Activated naive CD4-positive, alpha-beta T cell treated with Interleukin-2 at 50 U/mL for 16 hours (primary cell): ENCODE results near the gene TTI1.
"Not testable (repeated sequence)": the region's sequence is repeated elsewhere in the genome, so short reads cannot be mapped to it uniquely, and the experiment has no call there.

Experiments
- DNase-seq: peaks from one replicate; pipeline ENCODE4 v3.0.0-alpha.2; 2020

Gene TTI1

DNA sequence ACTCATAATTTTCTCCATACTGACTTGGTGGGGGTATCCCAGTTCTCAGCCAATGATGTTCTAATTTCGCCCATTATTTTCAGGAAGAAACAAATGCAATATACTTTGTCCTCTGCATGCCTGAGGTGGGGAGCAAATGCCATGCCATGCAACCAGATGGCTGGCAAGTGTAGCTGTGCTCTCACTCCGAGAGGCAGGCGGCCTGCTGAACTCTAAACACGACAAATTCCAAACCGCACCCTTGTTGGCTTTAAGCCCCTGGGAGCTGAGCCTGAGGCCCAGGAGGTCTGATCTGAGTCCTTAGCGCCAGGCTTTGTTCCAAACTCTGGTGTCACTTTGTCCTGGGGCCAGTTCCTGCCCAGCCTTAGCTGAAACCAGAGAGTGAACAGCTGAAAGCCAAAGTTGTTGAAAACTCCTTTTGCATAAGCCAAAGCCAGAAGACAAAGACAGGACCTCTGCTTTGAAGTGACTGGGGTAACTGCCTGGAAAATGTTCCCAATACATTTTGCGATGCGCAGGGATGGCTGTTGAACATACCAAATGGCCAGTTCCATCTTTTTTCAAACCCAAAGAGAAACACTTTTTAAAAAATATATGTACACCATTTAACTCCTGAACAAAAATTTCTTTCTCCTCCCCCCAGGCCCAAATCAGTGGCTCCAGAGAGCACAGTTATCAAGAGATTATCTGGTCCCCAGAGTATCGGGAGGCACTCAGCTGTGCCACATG is 46.2 kb downstream of the TTI1 start:
- DNase-seq, result no peak

DNA sequence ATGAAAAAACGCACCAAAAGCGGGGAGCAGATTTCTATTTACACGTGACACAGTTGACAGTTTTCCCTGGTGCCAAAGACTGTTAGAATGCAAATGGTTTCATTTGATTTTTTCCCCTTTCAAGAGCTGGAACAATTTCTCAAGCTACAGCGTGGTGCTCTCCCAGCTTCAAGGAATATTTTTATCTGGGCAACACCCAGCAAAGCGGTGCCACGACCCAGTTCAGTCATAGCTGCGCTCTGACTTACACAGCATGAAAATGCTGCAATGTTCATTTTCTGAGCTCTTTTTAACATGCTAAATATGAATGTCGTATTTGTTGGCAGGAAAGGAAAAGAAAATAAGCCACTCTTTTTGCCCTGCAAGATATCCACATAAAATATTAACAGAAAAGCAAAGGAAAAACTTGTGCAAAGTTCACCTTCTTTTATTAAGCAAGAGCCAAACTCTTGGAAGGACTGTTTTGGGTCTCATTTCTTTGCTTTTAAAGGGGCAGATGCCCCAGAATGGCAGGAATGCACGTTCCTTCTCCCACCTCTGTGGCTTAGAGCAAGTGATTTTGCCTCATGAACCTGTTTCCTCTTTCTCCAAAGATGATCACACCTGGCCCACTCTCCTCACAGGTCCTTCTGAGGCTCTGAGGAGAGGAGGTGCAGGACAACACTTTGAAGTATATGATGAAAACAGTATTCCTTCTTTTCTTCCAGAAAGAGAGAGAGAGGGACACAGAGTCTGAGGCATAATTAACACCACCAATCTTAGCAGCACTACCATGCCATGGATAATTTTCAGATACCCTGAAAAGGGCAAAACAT is 47.0 kb downstream of the TTI1 start:
- no peak for DNase-seq

DNA sequence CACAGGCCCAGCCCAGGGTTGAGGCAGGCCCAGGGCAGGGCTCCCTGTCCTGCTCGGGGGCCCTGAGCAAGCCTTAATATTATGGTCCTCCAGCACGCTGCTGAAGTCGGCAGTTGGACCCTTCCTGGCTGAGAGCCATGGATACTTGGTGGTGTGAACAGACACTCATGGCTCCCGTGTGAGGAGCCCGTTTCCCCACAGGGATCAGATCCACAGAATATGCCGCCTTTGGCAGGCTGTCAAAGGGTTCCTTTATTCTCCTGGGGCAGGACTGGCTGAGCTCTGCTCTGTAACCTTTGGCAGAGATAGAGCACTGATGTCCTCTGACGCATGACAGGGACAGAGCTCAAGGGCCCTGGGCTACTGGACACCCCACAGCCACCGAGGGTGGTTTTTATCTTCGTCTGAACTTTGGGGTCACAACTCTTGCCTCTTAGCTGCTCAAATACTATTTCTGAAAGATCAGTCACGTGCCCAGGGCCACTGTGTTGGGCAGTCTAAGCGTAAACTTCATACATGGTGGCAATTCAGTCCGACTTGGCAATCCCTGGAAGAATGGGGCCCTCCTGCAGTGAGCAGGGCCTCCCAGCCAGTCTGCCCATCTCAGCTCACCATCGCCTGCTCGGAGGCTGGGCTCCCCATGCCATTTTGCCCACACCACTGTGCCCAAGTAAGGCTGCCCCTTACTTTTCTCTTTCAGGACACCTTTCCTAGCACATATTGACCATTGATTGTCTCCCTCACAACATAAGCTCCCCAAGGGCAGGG is 49.1 kb downstream of the TTI1 start:
- no peak for DNase-seq

DNA sequence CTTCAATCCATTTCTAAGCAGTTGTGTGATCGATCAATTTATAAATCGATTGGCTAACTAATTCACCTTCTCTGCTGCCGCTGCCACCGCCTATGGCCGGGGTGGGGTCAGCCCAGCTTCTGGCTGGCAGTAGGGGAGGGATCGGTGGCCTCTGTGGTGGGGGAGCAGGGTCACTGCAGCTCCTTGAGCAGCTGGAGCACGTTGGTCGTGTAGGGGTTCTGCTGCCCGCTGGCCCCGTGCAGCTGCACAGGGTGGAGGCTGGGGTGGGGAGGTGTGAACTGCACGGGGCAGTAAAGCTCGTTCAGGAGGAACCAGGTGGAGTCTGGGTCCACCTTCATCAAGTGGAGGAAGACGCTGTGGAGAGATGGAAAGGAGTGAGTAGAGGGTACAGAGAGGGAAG is 50.0 kb downstream of the TTI1 start:
- DNase-seq, result no peak

DNA sequence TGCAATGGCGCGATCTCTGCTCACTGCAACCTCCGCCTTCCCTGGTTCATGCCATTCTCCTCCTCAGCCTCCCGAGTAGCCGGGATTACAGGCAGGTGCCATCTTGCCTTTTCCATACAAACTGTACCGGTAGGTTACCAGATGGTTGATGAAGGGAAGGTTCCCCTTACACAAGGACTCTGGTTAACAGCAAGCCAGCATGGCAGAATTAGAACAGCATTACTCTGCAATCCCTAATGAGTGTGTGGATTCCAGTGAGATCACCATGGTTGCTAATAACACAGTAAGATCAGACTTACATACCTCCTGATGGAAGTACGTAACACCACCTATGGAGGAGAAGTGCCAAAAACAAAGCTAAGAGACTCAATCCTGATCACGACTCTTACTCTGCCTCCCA is 51.7 kb downstream of the TTI1 start:
- no peak for DNase-seq

DNA sequence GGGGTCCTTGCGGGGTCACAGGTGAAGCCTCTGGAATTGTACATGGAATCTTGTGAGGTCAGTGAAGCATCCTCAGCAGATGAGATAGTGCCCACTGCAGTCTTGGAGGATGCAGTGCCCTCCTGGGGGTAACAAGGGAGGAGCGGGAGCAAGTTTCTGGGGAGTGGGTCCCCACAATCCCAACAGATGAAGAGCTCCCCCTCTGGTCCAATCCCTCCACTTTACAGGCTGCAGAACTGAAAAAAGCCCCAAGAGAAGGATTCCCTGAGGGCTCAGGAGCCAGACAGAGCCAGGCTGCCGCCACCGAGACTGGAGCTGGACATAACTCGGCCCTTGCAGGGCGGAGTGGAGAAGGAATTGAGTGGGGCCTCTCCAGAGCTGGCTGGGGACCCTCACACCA is 52.4 kb downstream of the TTI1 start:
- DNase-seq, result no peak

DNA sequence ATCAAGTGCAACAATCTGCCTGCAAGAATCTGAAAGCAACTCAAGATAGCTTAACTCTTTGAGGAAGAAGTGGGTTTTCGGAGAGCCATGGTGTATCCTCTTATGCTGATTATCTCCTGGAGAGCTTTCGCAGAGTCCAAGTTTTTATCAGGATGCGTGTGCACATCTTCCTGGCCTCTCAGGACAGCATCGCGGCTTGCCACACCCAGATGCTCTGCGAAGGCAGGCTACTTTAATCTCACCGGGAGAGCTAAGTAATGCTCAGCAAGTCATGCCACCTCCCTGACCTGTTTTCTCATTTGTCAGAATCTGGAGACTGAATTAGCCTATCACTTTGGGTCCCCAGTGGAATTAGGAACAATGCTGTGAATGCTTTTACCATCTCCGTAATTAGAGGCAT is 52.9 kb downstream of the TTI1 start:
- no peak for DNase-seq

DNA sequence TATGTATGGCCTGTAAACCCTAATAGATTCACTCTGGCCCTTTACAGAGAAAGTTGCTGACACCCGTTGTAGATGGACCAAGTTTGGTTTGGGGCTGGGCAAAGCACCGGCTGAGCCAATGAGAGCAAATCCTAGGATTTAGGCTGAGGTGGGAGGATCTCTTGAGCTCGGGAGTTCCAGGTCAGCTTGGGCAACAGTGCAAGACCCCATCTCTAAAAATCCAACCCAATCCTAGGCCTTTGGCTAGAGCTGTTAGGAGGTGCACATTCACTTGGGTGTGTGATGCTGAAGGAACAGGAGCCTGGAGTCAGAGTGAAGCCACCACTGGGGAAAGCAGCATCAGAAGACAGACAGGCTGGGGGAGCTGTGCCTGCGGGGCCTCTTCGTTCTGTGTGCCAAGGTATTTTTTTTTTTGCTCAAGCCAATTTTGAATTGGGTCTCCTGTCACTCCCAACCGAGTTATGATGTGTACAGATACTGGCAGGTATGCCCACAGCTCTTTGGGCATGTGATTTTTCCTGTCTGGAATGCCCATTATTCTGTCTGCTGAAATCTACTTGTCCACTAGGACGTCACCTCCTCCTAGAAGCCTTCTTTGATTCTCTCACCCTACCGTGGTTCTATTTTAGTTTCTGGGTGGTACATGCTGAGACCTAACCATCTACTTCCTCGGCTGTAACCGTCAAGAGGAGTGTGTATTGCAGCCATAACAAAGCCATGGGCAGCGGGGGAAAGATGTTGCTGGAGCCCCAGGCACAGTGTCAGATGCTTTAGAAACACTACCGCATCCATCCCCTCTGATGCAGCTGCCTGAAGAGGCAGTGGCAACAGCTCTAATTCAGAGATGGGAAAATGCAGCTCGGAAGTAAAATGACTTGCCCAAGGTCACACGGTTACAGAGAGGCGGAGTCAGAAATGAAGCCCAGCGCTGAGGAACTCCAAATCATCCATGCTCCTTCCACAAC is 54.0 kb downstream of the TTI1 start:
- DNase-seq, result no peak

DNA sequence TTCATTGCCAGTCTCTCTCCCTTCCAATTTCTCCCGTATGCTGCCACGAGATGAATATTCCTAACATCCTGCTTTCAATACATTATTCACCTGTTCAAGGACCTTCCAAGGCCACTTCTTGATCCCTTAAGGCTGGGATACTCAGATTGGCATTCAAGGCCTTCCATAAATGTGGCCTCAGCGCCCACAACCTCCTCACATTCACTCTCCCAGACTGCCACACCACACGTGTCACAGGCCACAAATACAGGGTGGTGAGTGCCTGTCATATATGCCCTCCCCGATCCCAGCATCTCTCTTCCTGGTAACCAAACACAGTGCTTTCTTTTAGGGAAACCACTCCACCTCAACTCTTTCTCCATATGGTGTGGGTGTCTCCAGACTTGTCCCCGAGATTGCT is 55.5 kb downstream of the TTI1 start:
- DNase-seq, result no peak

DNA sequence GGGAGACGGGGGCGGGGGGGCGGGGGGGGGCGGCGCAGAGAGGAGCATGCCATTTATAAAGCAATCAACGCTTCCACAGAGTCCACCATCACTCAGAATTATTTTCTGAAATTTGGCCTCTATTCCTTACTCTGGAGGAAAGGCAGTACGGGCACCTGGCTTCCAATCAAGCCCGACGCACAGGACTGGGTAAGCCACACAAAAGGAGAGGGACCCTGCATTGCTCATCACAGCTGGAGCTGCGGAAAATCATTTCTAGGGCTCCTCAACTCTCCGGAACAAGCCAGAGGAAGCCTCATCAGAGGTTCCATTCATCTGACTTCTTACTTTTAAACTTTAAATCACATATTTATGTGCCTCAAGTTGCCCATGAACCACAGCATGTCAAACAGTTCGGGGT is 55.9 kb downstream of the TTI1 start:
- DNase-seq, result no peak

DNA sequence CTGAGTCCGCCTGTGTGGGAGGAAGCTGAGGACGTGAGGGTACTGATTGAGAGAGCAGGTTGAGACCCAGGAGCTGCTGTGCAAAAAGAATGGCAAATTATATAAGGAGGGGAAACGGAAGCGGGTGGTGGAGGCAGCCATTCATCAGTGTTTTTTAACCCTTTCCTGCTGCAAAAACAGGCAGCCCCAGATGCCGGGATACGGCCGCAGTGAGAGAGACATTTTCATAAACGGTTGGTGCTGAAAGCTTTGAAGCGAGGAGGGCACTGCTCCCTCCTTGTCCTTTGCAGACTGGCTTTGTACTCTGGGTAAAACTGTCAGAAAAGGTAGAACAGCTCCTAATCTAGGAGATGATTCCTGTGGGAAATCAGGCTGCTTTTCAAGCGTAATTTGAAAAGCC is 56.4 kb downstream of the TTI1 start:
- no peak for DNase-seq

DNA sequence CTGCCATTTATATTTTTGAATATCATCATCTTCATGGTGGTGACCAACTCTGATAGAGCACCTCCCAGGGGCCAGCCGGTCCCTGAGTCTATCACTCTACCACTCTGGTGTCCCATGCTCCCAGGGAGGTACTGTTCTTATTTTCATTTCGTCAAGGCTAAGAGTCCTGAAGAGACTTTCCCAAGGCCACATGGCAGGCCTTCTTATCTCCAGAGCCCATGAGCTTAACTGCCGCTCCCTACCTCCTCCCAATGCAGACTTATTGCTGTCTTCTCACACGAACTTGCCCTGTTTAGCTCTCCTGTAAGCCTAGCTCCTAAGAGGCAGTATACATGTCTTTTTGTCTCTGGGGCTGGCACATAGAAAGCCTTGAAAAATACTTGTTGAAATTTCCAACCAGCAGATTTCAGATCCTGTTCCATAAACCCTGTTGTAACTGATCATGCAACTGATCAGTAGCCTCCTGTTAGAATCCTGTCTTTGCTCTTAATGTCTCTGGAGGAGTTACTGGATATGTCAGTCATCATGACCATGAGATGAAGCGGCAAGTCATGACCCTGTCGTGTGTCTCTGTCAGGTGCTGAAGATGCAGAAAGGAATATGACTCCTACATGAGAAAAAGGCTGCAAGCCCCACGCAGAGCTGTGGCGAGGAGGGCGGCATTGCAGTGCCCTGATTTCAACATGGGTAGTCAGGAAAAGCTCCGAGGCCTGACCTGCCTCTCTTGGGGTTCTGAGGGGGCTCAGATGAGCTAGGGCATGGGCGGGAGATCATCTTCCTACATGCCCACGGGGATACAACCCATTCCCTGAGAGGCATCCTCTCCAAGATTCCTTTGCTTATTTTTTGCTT is 60.0 kb downstream of the TTI1 start:
- no peak for DNase-seq

DNA sequence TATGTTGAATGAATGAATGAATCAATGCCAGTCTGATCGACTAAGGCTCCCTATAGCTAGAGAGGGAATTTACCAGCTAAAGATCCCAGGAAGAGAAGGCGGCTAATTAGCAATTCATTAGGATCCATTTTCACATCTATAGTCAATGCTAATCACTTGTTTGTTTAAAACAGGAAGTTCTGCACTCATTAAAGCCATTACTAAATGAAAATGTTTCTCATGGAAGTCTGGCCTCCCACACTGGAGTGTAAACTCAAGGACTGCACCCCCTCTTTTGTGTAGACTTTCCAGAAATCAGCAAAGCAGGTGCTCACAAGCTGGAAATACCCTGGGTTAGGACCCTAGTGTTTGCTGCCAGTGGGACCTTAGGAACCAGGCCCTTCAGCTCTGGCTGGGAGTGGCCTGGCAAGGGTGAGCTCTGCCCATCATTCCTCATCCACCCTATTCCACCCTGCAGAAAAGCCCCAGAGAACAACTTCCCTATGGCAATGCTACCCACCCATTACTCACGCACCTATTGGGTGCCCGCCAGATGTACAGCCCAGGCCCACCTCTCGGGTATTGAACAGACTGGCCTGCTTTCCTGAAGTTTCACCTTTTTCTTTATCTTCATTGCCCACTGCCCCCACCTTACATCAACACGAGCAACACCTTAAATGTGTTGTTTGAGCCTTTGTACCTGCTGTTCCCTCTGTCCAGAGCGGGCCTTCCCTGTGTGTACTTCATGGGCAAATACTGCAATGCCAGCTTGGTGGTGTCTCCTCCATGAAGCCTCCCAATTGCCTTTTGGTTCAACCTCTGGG is 60.8 kb downstream of the TTI1 start:
- DNase-seq, result no peak

DNA sequence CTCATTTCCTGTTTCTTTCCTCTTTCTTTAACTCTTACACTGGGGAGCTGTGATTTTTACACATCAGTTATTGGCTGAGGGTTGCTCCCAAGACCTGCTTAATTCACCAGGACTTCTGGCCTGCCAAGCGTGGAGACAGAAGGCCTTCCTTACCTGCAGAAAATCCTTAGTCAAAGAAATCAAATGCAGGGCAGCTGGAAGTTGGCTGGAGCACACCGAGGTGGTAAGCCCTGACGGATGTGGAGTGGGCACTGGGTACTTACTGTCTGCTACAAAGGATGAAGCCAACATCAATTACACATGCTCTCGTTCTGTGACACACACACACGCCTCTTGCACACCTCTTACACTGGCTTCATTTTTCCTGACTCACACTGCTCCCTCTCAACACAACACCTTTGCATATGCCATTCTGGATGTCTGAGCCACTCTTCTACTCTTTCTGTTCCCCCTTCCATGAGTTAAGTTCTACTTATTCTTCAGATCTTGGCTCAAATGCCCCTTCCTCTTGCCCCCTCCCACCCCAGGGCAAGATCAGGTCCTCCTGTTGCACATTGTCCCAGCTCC is 61.6 kb downstream of the TTI1 start:
- DNase-seq, result no peak

DNA sequence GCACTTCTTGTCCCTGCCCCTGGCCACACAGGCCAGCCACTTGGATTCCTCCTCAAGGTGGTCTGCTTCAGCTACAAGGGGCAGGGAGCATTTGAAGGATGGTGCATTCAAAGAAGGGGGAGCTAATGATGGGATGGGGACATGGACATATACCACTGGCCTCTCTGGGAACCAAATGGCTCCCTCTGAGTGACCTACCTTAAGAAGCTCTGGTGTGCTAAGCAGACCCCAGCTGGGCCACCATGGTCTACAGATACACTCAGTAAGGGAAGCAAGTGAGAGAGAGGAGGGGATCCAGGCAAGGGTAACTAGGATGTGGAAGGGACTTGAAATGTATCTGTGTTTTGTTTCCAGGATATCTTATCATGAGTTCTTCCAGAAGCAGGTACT is 62.4 kb downstream of the TTI1 start:
- no peak for DNase-seq

DNA sequence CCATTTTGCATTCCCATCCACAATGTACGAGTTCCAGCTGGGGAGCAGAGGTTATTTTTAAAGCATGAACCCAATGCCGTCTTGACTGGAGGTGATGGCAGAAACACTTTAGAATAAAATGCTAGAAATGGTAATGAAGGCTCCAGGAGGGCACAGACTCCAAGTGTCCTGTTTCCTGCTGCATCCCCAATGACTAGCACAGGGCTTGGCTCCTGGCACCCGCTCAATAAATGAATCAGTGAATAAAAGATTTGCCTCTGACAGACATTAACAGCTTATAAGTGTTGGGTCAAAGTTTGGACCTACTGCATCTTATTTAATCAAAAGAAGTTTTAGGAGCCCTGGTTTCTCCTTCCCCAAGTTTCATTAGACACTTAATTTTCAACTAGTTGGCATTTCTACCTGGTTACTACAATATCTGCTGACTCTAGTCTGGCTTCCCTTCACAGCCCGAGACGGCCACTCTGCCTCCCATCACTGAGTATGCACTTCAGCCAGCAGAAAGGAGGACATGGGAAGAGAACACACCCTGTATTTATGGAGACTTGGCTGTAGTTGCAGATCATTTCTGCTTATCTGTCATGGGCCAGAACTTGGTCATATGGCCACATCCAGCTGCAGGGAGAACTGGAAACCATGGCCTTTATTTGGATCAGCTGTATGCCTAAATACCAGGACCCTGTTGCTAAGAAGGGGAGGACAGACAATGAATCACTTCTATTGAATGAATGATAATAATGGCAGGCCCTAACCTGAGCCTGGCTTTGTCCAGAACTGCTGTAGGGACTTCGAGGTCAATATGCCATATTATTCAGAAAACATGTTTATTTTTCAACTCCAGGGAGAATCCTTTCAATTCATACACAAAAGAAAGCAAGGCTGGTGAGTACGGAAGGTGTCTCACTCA is 63.1 kb downstream of the TTI1 start:
- no peak for DNase-seq

DNA sequence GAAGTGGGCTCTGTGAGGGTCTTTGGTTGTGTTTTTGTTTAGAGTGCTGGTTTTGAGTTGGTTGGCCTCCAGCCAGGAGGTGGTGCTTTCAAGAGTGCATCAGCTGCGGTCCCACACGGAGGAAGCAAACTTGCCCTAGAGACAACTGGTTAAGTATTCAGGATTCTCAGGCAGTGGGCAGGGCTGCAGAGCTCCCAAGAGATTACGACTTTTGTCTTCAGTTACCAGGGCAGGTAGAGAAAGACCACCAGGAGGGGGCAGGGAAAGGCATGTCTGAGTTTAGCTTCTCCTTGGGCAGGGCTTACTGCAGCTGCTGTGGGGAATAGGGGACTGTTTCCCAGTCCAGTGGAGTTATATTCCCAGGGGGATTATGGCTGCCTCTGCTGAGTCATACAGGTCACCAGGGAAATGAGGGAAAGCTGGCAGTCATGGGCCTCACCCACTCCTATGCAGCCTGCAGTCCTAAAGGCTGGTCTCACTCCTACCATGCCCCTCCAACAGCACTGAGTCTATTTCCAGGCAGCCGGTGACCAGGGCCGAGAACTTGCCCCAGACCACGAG is 64.3 kb downstream of the TTI1 start:
- no peak for DNase-seq

DNA sequence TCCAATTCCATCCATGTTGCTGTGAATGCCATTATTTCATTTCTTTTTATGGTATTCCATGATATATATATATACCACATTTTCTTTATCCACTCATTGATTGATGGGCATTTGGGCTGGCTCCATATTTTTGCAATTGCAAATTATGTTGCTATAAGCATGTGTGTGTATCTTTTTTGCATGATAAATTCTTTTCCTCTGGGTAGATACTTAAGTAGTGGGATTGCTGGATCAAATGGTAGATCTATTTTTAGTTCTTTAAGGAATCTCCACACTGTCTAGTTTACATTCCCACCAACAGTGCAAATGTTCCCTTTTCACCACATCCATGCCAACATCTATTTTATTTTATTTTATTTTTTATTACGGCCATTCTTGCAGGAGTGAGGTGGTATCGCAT is 69.8 kb downstream of the TTI1 start:
- not testable (repeated sequence) for DNase-seq

DNA sequence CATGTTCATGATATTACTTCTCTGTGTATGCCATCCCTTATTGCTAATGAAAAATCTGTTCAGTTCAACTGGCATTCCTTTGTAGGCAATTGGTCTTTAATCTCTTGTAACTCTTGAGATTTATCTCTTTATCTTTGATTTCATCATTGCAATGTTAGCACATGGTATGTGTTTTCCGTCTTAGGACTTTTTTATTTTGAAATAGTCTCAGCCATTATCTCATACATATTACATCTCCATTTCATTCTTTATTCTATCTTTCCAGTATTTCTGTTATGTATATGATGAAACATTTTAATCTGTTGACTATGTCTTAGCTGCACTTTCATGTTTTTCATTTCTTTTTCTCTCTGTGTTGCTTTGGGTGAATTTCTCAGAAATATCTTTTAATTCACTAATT is 72.2 kb downstream of the TTI1 start:
- no peak for DNase-seq
